HepG2 (cell line): ENCODE data around the gene PCYT2. TPM values are rescaled to one million over a fixed set of nuclear protein-coding genes. Genes with fewer than 3 reads are reported as not detected.

Source experiments
- CAMTA2 ChIP-seq: sonication (generic); formaldehyde crosslinking; IDR thresholded peaks from 2 replicates; pipeline ENCODE4 v1.4.0; 2020; ENCODE audit warnings: mild to moderate bottlenecking, missing genetic modification reagents, borderline replicate concordance
- JUND ChIP-seq: sonication (generic); formaldehyde crosslinking; IDR thresholded peaks from 2 replicates; pipeline ENCODE4 v1.8.0; 2022; ENCODE audit warnings: mild to moderate bottlenecking, missing genetic modification reagents
- KMT2B ChIP-seq: IDR thresholded peaks from 2 replicates; pipeline ENCODE4 v1.6.1; 2016; ENCODE audit warnings: missing genetic modification reagents, missing compliant biosample characterization
- POLR2G ChIP-seq: fragments of 200-400 bp; formaldehyde crosslinking; IDR thresholded peaks from 2 replicates; pipeline ENCODE4 v1.6.1; 2018; ENCODE audit warnings: mild to moderate bottlenecking, low read depth, low read length, moderate library complexity
- RXRA ChIP-seq: sonication (generic); formaldehyde crosslinking; IDR thresholded peaks from 2 replicates; pipeline ENCODE4 v1.5.1; 2020; ENCODE audit warnings: missing genetic modification reagents
- SP140L ChIP-seq: sonication (generic); formaldehyde crosslinking; IDR thresholded peaks from 2 replicates; pipeline ENCODE4 v1.4.0; 2020; ENCODE audit warnings: missing genetic modification reagents, borderline replicate concordance
- ZC3H4 ChIP-seq: sonication (generic); formaldehyde crosslinking; IDR thresholded peaks from 2 replicates; pipeline ENCODE4 v1.4.0; 2020; ENCODE audit warnings: missing genetic modification reagents, borderline replicate concordance
- ZNF451 ChIP-seq: sonication (generic); formaldehyde crosslinking; IDR thresholded peaks from 2 replicates; pipeline ENCODE4 v1.5.0; 2020; ENCODE audit warnings: mild to moderate bottlenecking, missing genetic modification reagents
- ZSCAN25 ChIP-seq: sonication (generic); formaldehyde crosslinking; IDR thresholded peaks from 2 replicates; pipeline ENCODE4 v1.8.0; 2022; ENCODE audit warnings: mild to moderate bottlenecking, missing genetic modification reagents
- polyA plus RNA-seq, 8 experiments: library from polyadenylated mRNA; depleted of rRNA in 3 of 8; stranded (reverse) in 7 of 8; unstranded in 1 of 8; fragments of >200 nt; fragmentation: Illumina TruSeq in 4 of 8; extraction: Trizol in 4 of 8; gene quantifications; 2 replicates each; pipeline versions ENCODE4 v1.2.1 to v1.2.3, GENCODE V29; 2011 to 2016; ENCODE audit warnings: low read depth in 4 of 8, missing spikeins in 1 of 8, mixed read lengths in 1 of 8; ENCODE audit not compliant: insufficient read depth in 1 of 8
- total RNA-seq, 5 experiments: library from RNA; depleted of rRNA; stranded (reverse); fragments of >200 nt; fragmentation: Illumina TruSeq; extraction: Trizol; gene quantifications; 2 replicates each; pipeline ENCODE4 v1.2.3, GENCODE V29; 2016; ENCODE audit warnings: low read depth in 1 of 5
- TF ChIP-seq, protein P1 (sequence below): sonication (generic); formaldehyde crosslinking; IDR thresholded peaks from 2 replicates; pipeline ENCODE4 v1.4.0; 2020; ENCODE audit warnings: mild to moderate bottlenecking, missing genetic modification reagents
- TF ChIP-seq, protein P2 (sequence below): sonication (generic); formaldehyde crosslinking; IDR thresholded peaks from 2 replicates; pipeline ENCODE4 v1.4.0; 2020; ENCODE audit warnings: missing genetic modification reagents, borderline replicate concordance
- TF ChIP-seq, protein P3 (sequence below): IDR thresholded peaks from 2 replicates; pipeline ENCODE4 v1.6.1; 2018; ENCODE audit warnings: missing genetic modification reagents
- TF ChIP-seq, protein P4 (sequence below): sonication (generic); formaldehyde crosslinking; IDR thresholded peaks from 2 replicates; pipeline ENCODE4 v1.5.0; 2020; ENCODE audit warnings: missing genetic modification reagents
- TF ChIP-seq, protein P5 (sequence below): sonication (generic); formaldehyde crosslinking; IDR thresholded peaks from 2 replicates; pipeline ENCODE4 v1.8.1; 2022; ENCODE audit warnings: mild to moderate bottlenecking, missing genetic modification reagents
- TF ChIP-seq, protein P6 (sequence below): sonication (generic); formaldehyde crosslinking; IDR thresholded peaks from 2 replicates; pipeline ENCODE4 v1.4.0; 2020; ENCODE audit warnings: missing genetic modification reagents, mild to moderate bottlenecking, borderline replicate concordance
- TF ChIP-seq, protein P7 (sequence below): sonication (generic); formaldehyde crosslinking; IDR thresholded peaks from 2 replicates; pipeline ENCODE4 v1.5.0; 2020; ENCODE audit warnings: mild to moderate bottlenecking, missing genetic modification reagents

The PCYT2 gene
- total and polyA plus RNA-seq, 2 of the 13 experiments (the other 11 are each of a cell fraction or from before 2014, with no cell fraction given) = 147 to 297 TPM

DNA sequence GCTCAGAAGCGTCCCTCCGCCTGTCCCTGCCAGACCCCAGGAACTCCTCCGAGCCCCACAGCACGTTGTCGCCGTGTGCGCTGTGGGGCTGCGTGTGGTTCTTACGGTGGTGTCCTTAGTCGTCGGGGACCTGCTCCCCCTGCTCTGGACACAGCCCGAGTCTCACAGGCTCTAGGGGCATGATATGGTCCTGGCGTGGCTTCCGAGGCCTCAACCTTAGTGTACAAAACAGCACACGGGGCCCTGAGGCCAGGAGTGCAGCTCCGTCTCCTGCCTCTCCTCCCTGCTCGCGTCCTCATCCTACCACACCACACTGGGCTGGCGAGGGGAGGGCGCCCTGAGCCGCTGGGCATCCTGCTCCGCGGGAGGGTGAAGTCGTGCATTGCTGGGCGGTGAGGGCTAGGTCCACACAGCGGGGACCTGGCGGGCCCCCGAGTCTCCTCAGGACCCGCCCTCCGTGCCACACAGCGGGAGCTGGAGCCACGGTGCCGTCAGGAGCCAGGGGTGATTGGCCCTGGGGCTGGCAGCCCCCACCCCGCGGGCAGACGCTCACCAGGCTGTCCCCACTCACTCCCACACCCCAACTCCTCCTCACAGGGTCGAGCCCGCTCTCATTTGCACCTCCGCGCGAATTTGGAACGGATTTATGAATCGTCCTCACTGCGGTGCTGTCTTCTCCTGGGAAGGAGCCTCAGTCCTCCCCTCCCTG is 17.5 kb upstream of the PCYT2 start (continued):
- TF ChIP-seq, protein P1, sequence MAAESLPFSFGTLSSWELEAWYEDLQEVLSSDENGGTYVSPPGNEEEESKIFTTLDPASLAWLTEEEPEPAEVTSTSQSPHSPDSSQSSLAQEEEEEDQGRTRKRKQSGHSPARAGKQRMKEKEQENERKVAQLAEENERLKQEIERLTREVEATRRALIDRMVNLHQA (CRISPR knock-in tag) = no peak
- TF ChIP-seq SP140L = no peak
- TF ChIP-seq, protein P2, sequence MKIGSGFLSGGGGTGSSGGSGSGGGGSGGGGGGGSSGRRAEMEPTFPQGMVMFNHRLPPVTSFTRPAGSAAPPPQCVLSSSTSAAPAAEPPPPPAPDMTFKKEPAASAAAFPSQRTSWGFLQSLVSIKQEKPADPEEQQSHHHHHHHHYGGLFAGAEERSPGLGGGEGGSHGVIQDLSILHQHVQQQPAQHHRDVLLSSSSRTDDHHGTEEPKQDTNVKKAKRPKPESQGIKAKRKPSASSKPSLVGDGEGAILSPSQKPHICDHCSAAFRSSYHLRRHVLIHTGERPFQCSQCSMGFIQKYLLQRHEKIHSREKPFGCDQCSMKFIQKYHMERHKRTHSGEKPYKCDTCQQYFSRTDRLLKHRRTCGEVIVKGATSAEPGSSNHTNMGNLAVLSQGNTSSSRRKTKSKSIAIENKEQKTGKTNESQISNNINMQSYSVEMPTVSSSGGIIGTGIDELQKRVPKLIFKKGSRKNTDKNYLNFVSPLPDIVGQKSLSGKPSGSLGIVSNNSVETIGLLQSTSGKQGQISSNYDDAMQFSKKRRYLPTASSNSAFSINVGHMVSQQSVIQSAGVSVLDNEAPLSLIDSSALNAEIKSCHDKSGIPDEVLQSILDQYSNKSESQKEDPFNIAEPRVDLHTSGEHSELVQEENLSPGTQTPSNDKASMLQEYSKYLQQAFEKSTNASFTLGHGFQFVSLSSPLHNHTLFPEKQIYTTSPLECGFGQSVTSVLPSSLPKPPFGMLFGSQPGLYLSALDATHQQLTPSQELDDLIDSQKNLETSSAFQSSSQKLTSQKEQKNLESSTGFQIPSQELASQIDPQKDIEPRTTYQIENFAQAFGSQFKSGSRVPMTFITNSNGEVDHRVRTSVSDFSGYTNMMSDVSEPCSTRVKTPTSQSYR (CRISPR knock-in tag) = no peak
- TF ChIP-seq JUND (CRISPR knock-in tag) = no peak
- peak; percentile 34; the same call in 1 of the 2 replicates for TF ChIP-seq RXRA
- peak; percentile 19; the same call in 1 of the 2 replicates for TF ChIP-seq POLR2G
- TF ChIP-seq, protein P3, sequence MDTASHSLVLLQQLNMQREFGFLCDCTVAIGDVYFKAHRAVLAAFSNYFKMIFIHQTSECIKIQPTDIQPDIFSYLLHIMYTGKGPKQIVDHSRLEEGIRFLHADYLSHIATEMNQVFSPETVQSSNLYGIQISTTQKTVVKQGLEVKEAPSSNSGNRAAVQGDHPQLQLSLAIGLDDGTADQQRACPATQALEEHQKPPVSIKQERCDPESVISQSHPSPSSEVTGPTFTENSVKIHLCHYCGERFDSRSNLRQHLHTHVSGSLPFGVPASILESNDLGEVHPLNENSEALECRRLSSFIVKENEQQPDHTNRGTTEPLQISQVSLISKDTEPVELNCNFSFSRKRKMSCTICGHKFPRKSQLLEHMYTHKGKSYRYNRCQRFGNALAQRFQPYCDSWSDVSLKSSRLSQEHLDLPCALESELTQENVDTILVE = no peak
- no peak for TF ChIP-seq ZNF451 (CRISPR knock-in tag)
- no peak for TF ChIP-seq ZSCAN25 (CRISPR knock-in tag)
- TF ChIP-seq ZC3H4 (CRISPR knock-in tag) = peak; percentile 65
- peak; percentile 71 for TF ChIP-seq KMT2B (CRISPR knock-in tag)
- TF ChIP-seq CAMTA2 (CRISPR knock-in tag) = no peak
- TF ChIP-seq, protein P4, sequence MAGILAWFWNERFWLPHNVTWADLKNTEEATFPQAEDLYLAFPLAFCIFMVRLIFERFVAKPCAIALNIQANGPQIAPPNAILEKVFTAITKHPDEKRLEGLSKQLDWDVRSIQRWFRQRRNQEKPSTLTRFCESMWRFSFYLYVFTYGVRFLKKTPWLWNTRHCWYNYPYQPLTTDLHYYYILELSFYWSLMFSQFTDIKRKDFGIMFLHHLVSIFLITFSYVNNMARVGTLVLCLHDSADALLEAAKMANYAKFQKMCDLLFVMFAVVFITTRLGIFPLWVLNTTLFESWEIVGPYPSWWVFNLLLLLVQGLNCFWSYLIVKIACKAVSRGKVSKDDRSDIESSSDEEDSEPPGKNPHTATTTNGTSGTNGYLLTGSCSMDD (CRISPR knock-in tag) = no peak
- TF ChIP-seq, protein P5, sequence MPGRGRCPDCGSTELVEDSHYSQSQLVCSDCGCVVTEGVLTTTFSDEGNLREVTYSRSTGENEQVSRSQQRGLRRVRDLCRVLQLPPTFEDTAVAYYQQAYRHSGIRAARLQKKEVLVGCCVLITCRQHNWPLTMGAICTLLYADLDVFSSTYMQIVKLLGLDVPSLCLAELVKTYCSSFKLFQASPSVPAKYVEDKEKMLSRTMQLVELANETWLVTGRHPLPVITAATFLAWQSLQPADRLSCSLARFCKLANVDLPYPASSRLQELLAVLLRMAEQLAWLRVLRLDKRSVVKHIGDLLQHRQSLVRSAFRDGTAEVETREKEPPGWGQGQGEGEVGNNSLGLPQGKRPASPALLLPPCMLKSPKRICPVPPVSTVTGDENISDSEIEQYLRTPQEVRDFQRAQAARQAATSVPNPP (CRISPR knock-in tag) = no peak
- TF ChIP-seq, protein P6, sequence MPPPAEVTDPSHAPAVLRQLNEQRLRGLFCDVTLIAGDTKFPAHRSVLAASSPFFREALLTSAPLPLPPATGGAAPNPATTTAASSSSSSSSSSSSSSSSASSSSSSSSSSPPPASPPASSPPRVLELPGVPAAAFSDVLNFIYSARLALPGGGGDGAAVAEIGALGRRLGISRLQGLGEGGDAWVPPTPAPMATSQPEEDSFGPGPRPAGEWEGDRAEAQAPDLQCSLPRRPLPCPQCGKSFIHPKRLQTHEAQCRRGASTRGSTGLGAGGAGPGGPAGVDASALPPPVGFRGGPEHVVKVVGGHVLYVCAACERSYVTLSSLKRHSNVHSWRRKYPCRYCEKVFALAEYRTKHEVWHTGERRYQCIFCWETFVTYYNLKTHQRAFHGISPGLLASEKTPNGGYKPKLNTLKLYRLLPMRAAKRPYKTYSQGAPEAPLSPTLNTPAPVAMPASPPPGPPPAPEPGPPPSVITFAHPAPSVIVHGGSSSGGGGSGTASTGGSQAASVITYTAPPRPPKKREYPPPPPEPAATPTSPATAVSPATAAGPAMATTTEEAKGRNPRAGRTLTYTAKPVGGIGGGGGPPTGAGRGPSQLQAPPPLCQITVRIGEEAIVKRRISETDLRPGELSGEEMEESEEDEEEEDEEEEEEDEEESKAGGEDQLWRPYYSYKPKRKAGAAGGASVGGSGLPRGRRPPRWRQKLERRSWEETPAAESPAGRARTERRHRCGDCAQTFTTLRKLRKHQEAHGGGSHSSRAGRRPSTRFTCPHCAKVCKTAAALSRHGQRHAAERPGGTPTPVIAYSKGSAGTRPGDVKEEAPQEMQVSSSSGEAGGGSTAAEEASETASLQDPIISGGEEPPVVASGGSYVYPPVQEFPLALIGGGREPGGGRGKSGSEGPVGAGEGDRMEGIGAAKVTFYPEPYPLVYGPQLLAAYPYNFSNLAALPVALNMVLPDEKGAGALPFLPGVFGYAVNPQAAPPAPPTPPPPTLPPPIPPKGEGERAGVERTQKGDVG (CRISPR knock-in tag) = peak; percentile 32; the same call in 1 of the 2 replicates
- TF ChIP-seq, protein P7, sequence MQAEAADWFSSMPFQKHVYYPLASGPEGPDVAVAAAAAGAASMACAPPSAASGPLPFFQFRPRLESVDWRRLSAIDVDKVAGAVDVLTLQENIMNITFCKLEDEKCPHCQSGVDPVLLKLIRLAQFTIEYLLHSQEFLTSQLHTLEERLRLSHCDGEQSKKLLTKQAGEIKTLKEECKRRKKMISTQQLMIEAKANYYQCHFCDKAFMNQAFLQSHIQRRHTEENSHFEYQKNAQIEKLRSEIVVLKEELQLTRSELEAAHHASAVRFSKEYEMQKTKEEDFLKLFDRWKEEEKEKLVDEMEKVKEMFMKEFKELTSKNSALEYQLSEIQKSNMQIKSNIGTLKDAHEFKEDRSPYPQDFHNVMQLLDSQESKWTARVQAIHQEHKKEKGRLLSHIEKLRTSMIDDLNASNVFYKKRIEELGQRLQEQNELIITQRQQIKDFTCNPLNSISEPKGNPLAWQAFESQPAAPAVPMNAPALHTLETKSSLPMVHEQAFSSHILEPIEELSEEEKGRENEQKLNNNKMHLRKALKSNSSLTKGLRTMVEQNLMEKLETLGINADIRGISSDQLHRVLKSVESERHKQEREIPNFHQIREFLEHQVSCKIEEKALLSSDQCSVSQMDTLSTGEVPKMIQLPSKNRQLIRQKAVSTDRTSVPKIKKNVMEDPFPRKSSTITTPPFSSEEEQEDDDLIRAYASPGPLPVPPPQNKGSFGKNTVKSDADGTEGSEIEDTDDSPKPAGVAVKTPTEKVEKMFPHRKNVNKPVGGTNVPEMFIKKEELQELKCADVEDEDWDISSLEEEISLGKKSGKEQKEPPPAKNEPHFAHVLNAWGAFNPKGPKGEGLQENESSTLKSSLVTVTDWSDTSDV (CRISPR knock-in tag) = no peak
